Osteoblast (primary cell): Measurements from ENCODE around the gene TMEM94. TPM values are rescaled to one million over a fixed set of nuclear protein-coding genes. Genes with fewer than 3 reads are reported as not detected.
"Not testable (repeated sequence)": the region's sequence is repeated elsewhere in the genome, so short reads cannot be mapped to it uniquely, and the experiment has no call there.

Experiments used
- DNase-seq: peaks from one replicate; pipeline ENCODE4 v3.0.0; 2011; ENCODE audit warnings: low spot score, mixed read lengths; ENCODE audit not compliant: insufficient read length; ENCODE audit errors: missing footprints
- H2AFZ ChIP-seq: 2 replicates; pipeline ENCODE4 v1.6.0; 2011; ENCODE audit warnings: mild to moderate bottlenecking, low read length
- H3K27ac ChIP-seq: 2 replicates; pipeline ENCODE4 v1.5.1; 2011; ENCODE audit warnings: mild to moderate bottlenecking, low read depth, low read length, moderate library complexity
- H3K27me3 ChIP-seq: 2 replicates; pipeline ENCODE4 v1.6.0; 2012; ENCODE audit warnings: mild to moderate bottlenecking, control low read depth, inconsistent platforms, low read length, moderate library complexity; ENCODE audit not compliant: insufficient read depth
- H3K36me3 ChIP-seq: 2 replicates; pipeline ENCODE4 v1.5.1; 2011; ENCODE audit warnings: mild to moderate bottlenecking, low read length, control low read depth, moderate library complexity; ENCODE audit not compliant: insufficient read depth
- H3K4me1 ChIP-seq: 2 replicates; pipeline ENCODE4 v1.5.1; 2011; ENCODE audit warnings: mild to moderate bottlenecking, low read length, control low read depth, moderate library complexity; ENCODE audit not compliant: insufficient read depth
- H3K4me2 ChIP-seq: 2 replicates; pipeline ENCODE4 v1.6.0; 2011; ENCODE audit warnings: mild to moderate bottlenecking, low read length; ENCODE audit not compliant: insufficient read depth
- H3K4me3 ChIP-seq: fragments of 200-600 bp; sonication (generic); 3 replicates; pipeline ENCODE4 v1.5.1; 2012; ENCODE audit warnings: mild to moderate bottlenecking, low read length, inconsistent platforms; ENCODE audit not compliant: insufficient read depth
- H3K79me2 ChIP-seq: 2 replicates; pipeline ENCODE4 v1.6.0; 2012; ENCODE audit warnings: mild to moderate bottlenecking, low read length, control low read depth, inconsistent platforms; ENCODE audit not compliant: insufficient read depth
- H3K9me3 ChIP-seq: 2 replicates; pipeline ENCODE4 v1.5.1; 2011; ENCODE audit warnings: low read depth, low read length, control low read depth
- H4K20me1 ChIP-seq: 2 replicates; pipeline ENCODE4 v1.6.0; 2012; ENCODE audit warnings: mild to moderate bottlenecking, low read length, control low read depth; ENCODE audit not compliant: insufficient read depth
- CTCF ChIP-seq: IDR thresholded peaks from 2 replicates; pipeline ENCODE4 v1.5.1; 2011; ENCODE audit warnings: mild to moderate bottlenecking, low read depth, low read length, moderate library complexity; ENCODE audit errors: extremely low read depth
- total RNA-seq: library from RNA; depleted of rRNA; stranded (reverse); fragments of >200 nt; gene quantifications from 2 replicates; pipeline ENCODE4 v1.2.3, GENCODE V29; 2012

The TMEM94 gene
- total RNA-seq, 1 donor: 38.0 TPM

DNA sequence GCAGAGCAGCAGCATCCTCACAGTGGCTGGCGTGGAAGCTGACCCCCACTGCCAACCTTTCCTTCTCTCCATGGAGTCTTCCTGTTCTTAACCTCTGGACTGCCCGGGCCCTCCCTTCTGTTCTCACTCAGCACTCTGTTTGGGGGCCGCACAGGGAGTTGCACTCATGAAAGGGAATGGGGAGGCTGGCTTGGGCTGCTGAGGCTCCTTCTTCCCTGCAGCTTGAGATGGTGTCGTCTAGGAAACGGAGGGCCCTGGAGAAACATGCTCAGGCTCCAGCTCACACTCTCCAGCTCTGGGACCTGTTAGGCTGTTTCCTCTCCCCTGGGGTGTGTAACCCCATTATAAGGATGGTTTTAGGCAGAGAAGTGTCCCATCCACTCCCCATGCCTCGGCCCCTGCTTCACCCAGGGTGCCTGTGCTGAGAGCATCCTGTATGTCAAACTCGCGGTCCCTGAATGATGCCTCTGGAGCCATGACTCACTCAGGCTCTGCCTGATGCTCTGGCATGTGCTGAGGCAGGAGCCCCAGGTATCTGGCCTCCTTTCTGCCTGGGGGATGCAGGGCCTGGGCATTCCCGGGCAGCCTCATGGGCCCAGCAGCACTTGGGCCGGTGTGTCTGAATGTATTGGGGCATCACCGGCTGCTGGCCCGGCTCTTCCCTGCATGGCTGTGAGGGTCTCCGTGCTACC lies 18.9 kb downstream of the TMEM94 start:
- Histone ChIP-seq H3K36me3 (peaks cover 10% of the 10 kb centered on the region), H4K20me1 (peaks cover 22% of the 10 kb centered on the region), H3K9me3 (no peaks in the 10 kb centered on the region), H2AFZ (no peak overlapping the region), H3K79me2 (peaks cover 5% of the 10 kb centered on the region), H3K27me3 (no peaks in the 10 kb centered on the region), H3K4me3 (no peak overlapping the region), H3K4me2 (no peak overlapping the region), H3K27ac (no peak overlapping the region), H3K4me1 (peaks cover 4% of the 10 kb centered on the region)
- peak; percentile 44 for DNase-seq
- no peak for TF ChIP-seq CTCF

- H4K20me1 ChIP-seq: peaks cover 22% of the 10 kb centered on the region
- H3K27me3 ChIP-seq: no peaks in the 10 kb centered on the region
- no peak overlapping the region for H3K4me2 ChIP-seq
- peaks cover 4% of the 10 kb centered on the region for H3K4me1 ChIP-seq
- H3K27ac ChIP-seq: no peak overlapping the region
- no peak for TF ChIP-seq CTCF
- H3K36me3 ChIP-seq: peaks cover 10% of the 10 kb centered on the region
- peak; percentile 53 for DNase-seq
- peaks cover 5% of the 10 kb centered on the region for H3K79me2 ChIP-seq
- H3K4me3 ChIP-seq: no peak overlapping the region
- H2AFZ ChIP-seq: no peak overlapping the region
- no peaks in the 10 kb centered on the region for H3K9me3 ChIP-seq
These were observed 19.4 kb downstream of the TMEM94 start for GRCh38 chr17:75475851-75476250.

GRCh38 chr17:75476271-75476671 lies 19.8 kb downstream of the TMEM94 start:
- Histone ChIP-seq H2AFZ (no peak overlapping the region), H3K27ac (no peak overlapping the region), H3K36me3 (peaks cover 10% of the 10 kb centered on the region), H3K79me2 (peaks cover 5% of the 10 kb centered on the region), H3K27me3 (no peaks in the 10 kb centered on the region), H3K4me3 (no peak overlapping the region), H3K4me1 (peaks cover 4% of the 10 kb centered on the region), H3K9me3 (no peaks in the 10 kb centered on the region), H4K20me1 (peaks cover 22% of the 10 kb centered on the region), H3K4me2 (no peak overlapping the region)
- DNase-seq: peak; percentile 79
- no peak for TF ChIP-seq CTCF

DNA sequence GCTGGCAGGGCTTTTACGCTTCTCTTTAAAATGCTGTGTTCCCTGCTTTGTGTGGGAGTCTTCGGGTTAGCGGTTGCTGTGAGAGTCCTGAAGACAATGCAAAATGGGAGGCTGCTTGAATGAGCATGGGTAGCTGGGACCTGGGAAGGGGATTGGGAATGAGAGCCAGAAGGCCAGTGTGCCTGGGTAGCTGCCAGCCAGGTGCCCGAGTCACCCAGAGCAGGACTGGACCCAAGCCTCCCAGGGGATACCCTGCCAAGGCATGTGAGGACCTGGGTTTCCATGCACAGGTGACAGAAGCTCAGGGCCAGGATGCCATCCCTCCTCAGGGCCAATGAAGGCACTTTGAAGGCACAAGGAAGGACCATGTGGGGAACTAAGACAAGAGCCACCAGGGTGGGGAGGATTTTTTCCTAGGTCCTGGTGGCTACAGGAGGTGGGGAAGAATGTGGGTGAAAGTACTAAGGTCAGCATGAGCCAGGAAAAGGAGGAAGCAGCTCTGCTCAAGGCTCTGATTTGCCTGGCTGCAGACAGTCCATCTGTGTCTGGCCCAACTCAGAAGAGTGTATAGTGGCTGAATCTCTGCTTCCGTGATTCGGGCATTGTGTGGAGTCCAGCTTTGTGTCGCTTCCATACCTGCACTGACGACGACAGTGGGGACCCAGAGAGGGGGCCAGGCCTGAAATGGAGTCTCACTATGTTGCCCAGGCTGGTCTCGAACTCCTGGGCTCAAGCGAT lies 20.5 kb downstream of the TMEM94 start:
- peaks cover 4% of the 10 kb centered on the region for H3K4me1 ChIP-seq
- no peaks in the 10 kb centered on the region for H3K27me3 ChIP-seq
- H3K9me3 ChIP-seq: no peaks in the 10 kb centered on the region
- no peak overlapping the region for H3K4me2 ChIP-seq
- H3K27ac ChIP-seq: no peak overlapping the region
- no peak overlapping the region for H3K4me3 ChIP-seq
- DNase-seq: peak; percentile 51
- H4K20me1 ChIP-seq: peaks cover 20% of the 10 kb centered on the region
- H3K79me2 ChIP-seq: peaks cover 5% of the 10 kb centered on the region
- H2AFZ ChIP-seq: no peak overlapping the region
- peaks cover 9% of the 10 kb centered on the region for H3K36me3 ChIP-seq
- TF ChIP-seq CTCF: no peak

GRCh38 chr17:75477490-75477862 lies 21.0 kb downstream of the TMEM94 start:
- H3K9me3 ChIP-seq, H3K79me2 ChIP-seq, H3K4me3 ChIP-seq, H2AFZ ChIP-seq, H3K4me1 ChIP-seq, H3K27me3 ChIP-seq, H3K36me3 ChIP-seq, H3K27ac ChIP-seq, H3K4me2 ChIP-seq: not testable (repeated sequence)
- peak; percentile 36 for DNase-seq
- peaks cover 20% of the 10 kb centered on the region for H4K20me1 ChIP-seq
